Stimulated activated CD8-positive, alpha-beta memory T cell treated with anti-CD3 and anti-CD28 coated beads, Interleukin-4, amount 100 ng/mL, for 48 hours (primary cell): ENCODE measurements around the gene GRAMD4.
A peak's percentile ranks its signal among the peaks of the same experiment; 100 is the strongest.

Experiments used
- DNase-seq: peaks from one replicate; pipeline ENCODE4 v3.0.0-alpha.2; 2020

GRAMD4 gene

DNA sequence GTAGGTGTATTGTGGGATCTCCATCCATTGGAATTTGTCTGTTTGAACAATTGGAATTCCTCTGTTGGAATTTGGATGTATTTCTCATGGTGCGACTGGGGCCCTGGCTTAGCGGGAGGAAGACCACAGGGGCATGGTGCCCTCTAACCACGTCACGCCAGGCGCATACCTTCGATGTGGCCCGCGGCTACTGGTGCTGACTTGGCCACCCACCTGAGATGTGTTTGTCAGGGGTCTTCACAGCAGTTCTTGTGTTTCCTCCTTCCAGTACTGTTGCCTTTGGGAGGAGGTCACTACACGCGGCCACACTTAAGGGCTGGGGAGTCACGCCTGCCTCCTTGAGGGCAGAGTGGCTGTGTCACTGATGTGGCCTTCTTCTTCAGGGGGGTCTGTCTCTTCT, 36.6 kb upstream of the GRAMD4 start:
- no peak for DNase-seq

DNA sequence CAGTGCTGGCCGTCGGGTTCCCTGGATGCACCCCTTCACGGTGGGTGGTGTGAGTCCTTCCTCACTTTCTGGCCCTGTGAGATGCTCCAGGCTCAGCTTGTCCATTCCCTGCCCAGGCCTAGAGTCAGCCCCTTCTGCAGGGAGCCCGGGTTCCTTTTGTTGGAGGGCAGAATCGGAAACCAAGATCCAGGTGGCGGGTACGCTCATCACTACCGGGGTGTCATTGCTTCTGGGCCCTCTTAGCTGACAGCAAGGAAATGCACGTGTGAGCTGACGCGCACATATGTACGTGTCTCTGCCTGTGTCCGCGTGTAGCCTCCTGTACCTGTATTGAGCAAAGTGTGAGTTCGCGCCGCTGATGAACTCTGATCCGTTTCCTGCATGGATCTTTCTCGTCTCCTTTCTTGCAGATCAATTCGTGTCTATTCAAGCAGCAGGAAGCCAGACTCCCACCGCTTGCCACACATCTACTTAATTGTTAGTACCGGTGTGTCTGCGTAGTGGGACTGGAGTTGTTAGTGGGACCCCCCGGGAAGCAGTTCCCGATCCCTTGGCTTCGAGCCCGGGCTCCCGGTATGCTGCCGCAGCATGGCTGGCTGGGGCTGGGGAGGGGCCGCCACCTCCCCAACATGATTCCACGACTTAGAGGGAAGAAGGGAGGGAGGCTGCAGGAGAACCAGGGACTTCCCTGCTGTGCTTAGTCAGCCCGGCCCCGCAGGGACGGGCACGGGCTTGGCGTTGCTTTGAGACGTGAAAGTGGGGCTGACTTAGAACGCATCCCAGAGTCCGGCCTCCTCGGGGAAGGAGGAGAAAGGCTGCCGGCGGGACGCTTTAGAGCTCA, 35.9 kb upstream of the GRAMD4 start:
- no peak for DNase-seq

DNA sequence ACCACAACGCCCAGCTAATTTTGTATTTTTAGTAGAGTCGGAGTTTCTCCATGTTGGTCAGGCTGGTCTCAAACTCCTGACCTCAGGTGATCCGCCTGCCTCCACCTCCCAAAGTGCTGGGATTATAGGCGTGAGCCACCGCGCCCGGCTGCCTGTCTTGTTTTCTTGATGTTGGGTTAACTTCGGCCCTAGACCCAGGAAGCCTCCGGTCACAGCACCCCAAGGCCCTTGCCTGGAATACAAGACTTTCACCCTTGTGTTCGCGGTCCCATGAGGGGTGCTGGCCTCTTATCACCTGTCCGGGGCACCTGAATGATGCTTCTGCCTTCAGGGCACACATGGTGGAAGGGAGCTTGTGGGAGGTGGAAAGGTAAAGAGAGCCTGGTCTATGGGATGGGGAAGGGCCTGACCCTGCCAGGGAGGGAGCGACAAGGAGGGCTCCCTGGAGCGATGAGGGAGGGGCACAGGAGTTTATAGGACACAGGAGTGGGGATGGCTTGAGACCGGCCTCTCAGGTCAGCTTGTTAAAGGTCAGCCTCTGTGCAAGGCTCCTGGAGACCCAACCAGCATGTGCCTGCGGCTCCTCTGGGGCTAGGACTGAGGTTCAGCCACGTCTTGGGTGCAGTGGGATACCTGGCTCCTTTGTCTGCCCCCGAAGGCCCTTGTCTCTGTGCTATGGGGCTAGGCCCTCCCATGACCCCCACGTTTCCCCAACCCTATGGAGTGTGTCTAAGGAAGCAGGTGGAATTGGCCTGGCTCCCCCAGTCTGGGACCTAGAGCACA, 34.7 kb upstream of the GRAMD4 start:
- DNase-seq = no peak

DNA sequence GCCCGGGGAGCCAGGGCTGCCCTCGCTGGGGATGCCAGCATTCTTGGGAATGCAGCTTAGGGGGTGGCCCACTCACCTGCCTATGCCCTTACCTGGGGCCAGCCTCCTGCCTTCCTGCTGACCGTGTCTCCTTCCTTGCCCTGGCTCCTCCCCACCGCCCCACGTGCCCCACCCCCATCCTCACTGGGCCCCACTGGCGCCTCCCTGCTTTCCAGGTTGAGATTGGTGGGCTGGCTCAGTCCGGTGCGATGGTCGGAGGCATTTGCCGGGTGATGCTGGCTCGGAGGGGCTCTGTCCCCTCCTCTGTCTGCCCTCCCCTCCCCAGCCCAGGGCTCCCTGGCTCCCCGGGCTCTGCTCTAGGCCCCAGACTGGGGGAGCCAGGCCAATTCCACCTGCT, 34.1 kb upstream of the GRAMD4 start:
- DNase-seq = no peak

DNA sequence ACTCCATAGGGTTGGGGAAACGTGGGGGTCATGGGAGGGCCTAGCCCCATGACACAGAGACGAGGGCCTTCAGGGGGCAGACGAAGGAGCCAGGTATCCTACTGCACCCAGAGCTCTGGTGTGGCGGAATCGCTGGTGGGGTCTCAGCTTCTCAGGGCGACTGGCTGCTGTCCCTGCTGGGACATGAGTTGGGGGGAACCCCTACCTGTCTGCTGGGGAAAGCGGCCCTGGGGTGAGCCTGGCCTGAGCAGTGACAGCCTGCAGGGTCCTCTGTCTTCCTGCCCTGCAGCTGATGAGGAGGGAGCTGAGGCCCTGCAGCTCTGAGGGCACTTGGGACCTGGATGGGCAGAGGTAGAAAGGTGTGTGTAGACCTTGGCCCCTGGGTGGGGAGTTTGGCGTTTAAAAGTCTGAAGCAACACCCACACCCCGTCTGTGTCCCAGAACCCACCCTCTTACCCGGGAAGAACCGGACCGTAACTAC, 33.6 kb upstream of the GRAMD4 start:
- DNase-seq = no peak

DNA sequence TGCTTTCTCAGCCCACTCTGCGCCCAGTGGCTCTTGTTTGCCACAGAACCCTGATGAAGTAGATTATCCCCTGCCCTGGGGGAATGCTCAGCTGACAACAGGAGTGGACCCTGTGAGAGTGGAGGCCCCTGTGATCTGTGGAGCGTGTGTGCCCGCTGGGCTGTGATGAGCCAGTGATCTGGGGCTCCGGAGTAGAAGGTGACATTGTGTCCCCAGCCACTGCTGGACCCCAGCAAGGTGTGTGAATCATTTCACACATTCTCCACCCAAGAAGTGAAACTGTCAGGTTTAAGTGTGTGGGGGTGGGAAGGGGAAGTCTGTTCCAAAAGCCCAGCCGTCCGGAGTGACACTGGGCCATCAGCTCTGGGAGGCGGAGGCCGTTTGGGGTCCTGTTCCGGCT, 33.1 kb upstream of the GRAMD4 start:
- DNase-seq = no peak

DNA sequence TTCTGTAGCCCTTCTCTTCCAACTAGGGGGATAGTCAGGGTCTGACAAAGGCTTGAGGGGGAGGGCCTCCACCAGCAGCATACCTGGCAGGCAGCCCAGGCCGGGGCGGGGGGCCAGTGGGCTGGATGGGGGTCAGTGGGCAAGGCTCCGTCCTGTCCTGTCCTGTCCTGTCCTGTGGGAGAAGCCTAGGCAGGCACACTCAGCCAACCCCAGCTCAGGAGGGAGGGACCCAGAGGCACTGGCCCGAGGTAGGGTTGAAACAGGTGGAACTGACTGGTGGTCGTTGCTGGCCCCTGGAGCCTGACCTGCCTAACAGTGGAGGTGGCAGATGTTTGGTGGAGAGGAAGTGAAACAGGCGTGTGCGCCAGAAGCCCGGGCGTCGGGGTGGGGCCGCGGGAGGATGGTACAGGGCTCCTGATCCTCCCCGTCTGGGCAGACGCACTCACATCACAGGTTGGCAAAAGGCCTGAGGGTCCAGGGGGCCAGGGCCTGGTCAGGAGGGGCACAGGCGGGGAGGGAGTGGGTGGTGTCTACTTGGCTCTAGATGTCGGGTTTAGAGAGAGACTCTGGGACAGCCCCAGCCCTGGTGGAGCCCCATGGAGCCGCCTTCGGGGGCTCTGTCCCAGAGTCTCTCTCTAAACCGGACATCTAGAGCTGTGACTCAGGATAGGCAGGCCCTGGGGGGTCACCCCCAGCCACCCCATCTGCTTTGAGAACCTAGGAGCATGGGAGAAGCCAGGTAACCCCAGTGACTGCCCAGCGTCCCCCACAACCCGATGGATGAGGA, 32.5 kb upstream of the GRAMD4 start:
- DNase-seq = no peak

DNA sequence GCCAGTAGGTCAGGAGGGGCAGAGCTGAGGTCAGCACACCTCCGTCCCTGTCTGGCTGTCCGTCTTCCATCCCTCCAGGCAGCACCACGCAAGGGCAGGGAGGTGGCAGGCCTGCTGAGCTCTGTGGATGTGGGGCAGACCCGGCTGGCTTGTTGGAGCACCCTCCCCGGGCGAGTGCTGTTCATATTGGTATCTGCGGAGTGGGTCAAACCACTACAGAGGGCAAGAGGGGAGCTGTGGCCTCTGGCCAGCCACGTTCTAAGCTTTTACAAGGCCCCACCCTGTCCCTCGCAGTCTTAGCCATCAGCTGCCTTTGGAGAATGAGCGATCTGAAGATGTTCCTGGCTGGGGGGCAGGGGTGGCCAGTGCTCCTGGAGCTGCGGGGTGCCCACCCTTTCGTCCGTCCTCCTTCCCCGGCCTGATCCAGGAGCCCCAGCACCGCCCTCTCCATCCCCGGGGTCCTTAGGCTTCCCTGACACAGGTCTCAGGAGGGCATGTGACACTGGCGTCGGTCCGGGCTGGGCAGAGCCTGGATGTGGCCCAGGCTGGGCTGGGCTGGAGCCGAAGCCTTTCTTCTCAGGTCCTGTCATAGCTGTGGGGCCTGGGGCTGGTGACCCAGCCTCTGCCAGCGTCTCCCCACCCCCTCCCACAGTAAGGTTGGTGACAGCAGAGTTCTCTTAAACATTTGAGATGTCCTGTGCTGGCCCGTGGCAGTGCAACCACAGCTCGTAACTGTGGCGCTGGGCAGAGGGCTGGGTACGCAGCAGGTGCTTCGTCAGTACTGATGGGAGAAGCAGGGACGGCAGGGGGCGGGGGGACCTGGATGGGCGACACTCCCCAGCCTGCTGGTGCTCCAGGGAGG, 31.7 kb upstream of the GRAMD4 start:
- no peak for DNase-seq

DNA sequence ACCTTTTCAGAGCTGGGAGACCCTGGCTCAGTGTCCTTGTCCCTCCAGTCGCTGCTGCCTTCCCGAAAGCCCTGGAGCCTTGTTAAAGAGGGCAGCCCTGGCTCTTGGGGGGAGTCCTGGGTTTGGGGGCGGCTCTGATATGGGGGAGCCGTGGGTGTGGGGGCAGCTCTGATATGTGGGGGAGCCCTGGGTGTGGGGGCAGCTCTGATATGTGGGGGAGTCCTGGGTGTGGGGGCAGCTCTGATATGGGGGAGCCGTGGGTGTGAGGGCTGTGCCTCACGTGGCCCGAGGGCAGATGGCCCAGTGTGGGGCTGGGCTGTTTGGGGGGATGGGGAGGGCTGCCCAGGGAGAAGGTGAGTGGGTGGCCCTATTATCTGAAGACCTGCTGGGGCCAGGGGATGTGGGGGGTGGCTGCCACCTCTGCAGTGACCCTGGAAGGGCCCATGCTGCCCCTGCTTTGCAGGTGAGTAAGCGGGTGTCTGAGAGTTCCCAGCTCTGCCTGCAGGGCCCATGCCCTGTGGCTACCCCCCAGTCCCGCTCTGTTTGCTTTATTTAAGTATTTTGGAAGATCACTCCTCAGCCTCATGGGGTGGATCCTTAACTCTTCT, 30.9 kb upstream of the GRAMD4 start:
- no peak for DNase-seq

DNA sequence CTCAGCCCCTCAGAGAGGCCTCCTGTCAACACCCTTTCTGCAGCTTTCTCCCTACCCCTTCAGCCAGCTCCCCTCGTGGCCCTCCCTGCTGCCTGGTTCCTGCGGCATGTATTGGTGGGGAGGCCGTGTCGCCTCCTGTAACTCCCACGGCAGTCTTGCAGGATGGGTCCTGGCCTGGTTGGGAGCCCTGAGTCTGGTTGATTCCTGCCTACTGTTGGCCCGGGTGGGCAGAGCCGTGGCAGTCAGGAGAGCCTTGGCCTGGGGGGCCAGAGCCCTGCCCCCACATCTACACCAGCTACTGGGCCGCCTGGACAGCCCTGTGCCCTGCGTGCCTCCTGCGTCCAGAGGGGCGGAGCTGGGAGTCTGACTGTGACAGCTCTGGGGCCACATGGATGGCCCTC, 30.3 kb upstream of the GRAMD4 start:
- DNase-seq = no peak

DNA sequence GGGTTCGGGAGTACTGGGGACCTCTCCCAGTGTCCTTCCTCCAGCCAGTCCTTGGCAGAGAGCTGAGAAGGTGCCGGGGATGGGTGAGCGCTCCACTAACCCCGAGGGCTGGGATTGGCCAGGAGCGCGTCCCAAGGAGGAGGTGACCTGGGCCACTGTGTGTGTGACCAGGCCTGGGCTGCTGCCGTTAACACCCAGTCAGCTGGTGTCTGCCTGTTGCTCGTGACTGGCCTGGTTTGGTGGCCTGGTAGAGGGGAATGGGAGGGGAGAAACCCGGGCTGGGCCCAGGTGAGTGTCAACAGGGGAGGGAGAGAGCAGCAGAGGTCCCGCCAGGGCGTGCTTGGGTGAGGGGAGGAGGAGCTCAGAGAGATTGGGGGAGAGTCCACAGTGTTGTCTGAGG, 29.9 kb upstream of the GRAMD4 start:
- DNase-seq = no peak

DNA sequence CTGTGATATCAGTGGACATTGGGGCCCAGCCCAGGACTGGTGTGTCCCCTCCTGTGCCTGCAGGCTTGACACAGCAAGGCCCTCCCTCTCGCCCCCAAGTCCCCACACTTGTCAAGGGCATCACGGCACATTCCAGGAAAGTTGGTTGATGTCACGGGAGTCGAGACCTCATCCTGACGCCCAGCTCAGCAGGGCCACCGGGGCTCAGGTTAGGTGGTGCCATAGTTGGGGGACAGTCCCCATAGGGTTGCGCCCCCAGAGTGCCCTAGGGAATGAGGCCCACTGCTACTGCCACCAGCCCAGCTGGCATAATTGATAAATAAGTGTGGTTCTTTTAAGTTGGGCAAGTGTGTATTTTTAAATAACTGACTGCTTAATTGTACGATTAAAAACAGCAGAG, 28.3 kb upstream of the GRAMD4 start:
- DNase-seq = no peak

DNA sequence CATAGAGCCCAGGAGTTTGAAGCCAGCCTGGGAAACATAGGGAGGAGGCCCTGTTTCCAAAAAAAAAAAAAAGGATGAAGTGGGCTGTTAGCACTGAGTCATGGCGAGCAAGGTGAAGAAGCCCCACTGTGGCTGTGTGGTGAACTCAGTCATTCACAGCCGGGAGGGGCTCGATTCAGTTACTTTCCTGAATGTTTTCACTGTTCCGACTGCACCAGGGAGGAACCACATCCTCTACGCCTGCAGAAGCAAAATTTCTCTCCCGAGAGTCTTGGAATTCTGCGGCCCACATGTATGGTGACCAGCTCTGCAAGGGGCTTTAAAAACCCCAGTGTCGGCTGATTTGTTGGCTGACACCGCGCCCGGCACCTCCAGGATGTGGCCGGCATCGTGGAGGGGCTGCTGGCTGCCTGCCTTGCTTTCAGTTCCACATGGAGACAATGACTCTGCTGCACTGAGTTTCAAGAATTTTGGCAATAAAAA, 27.8 kb upstream of the GRAMD4 start:
- DNase-seq = peak; percentile 75

DNA sequence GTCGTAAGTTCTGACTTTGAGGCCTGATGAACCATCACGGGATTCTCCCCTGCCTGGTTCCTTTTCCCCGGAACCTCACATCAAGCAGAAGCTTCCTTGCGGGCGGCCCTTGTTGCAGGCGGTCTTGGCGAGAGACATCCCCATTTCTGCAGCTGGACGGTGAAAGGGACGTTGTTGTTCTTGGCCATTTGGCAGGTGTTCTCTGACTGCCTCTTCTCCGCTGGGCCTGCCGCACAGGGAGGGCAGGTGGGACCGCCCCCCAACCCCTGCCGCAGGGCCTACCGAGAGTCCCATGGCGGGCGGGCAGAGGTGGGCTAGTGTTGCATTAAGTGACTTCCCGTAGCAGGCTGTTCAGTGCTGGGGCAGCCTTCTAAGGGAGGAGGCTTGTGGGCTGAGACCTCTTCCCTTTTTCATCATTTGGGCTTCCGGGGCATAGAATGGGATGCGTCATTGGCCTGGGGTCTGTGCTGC, 26.9 kb upstream of the GRAMD4 start:
- DNase-seq = no peak

DNA sequence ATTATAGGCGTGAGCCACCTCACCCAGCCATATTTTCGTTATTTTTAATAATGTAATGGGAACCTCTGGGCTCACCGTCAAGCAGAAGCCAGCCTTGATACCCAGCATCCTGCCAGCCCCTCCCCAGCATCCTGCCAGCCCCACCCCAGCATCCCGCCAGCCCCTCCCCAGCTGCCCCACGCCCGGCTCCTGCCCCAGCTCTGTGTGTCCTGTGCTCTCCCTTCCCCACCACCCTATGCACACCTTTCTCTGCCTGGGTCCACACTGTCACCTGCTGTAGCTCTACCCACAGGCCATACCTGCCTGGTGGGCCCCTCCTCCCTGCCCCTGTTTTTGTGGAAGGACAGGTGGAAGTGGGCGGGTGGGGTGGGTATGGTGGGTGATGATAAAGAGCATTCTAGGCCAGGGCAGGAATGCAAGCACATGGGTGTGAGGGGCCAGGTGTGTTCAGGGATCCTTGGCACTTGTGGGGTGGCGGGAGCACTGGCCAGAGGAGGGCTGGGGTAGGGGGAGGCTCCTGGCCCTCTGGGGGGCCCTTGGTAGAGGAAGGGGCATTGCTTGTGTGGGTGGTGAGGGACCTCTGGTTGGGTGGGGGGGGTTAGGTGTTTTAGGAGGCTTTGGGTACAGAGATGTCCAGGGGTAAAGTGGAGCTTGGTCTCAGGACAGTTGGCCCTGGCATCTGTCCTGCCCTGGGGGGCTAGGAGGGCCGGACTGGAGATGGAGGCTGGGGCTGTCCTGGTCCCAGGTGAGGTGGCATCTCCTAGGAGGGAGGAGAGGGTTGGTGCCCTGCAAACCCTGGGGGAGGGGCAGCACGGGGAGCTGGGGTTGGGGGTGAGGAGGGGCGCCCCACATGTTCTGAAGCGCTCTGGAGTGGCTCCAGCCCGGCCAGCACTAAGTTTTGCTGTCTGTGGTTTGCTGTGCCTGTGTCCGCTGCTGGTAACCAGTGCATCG, 25.9 kb upstream of the GRAMD4 start:
- DNase-seq = no peak

DNA sequence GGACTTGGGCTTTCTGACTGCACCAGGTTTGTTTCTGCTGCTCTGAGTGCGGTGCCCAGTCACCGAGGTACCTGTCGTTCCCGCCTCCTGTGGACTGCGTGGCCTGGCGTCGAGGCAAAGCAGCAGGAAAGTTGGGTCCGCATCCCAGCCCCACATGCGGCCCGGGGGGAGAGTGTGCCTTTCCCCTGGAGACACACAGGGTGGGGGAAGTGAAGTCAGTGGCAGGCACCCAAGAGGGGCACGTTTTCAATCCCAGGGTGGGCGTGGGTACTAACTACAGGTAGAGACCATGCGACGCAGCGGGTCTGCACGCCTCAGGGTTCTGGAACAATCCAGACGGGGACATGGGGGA, 25.3 kb upstream of the GRAMD4 start:
- no peak for DNase-seq

DNA sequence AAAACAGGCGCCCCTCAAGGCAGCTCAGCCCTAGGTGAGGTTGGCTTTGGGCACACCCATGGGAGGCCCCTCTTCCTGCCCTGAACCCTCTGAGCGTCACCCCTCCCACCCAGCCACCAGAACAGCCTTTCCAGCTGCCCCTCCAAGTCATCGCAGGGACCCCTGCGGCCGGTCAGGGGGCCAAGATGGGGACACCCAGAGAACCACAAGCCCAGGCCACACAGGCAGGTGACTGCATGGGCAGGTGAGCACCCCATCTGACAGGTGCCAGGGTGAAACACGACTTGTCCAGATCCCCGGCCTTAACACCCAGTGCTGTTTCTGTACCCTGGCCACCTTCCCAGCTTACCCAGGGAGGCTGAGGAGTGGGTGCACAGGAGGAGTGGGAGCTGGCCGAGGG, 24.6 kb upstream of the GRAMD4 start:
- no peak for DNase-seq

DNA sequence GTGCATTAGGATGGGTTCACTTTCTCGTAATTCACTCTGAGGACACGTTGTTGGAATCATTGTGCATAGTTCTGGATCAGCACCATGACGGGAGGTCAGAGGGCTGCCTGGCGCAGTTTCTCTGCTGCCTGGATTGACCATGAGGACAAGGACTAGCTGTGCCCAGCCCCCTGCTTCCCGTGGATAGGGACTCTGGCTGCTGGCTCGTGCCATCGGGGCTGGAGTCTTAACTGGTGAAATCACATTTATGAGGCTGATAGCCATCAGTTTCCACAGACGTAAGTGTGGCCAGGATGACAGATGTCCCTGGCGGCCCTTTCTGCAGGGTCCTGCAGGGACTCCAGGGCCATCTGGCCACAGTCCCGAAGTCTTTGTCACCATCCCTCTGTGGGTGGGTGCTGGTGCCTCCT, 24.1 kb upstream of the GRAMD4 start:
- no peak for DNase-seq

DNA sequence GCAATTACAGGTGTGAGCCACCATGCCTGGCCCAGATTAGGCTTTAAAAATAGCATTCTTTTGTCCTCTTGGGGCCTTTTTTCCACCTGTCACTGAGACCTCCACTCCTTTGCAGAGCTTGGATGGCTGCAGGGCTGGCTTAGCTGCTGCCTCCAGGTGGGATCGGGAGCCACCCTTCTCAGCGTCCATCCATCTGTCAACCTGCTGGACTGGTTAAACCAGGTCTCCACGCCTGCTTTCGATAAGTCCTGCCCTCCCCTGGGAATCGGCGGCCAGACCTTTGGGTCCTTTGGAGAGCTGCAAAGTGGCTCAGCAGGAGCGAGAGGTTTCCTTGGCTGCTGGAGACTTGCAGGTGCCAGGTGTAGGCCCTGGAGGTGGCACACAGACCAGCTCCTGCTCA, 23.4 kb upstream of the GRAMD4 start:
- DNase-seq = no peak

DNA sequence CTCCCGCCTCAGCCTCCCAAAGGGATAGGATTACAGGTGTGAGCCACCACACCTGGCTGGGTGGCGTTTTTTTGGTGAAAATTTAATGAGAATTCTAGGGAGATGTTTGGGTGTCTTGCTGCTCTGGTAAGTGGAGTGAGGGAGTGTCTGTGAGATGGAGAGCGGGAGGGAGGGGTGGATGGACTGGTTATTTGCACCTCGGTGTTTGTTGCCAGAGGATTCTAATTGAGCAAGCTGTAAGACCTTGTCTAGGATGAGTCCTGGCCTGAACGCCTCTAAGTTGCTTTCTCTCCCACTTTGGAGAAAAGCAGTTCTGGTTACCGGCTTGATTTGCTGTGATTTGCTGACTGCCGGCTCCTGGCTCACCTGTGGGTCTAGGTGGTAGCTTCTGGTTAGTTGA, 22.0 kb upstream of the GRAMD4 start:
- DNase-seq = no peak
